ENCODE measurements around the gene BMAL1.

DNA sequence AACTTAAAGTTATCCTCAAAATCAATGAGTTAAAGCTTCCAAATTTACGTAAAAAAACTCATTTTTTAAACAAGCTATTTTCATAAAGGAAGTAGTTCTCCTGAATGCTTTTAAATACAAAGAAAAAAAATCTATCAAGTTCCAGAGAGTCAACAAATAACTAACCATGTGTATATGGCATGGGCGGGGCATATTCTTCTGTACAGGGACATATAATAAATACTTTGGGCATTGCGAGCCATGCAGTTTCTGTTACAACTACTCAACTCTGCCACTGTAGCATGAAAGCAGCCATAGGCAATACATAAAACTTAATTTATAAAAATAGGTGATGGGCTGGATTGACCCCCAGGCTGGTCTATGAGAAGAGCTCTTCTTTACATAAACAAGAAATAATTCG is 127.6 kb downstream of the BMAL1 start:
- TF ChIP-seq, protein P1, sequence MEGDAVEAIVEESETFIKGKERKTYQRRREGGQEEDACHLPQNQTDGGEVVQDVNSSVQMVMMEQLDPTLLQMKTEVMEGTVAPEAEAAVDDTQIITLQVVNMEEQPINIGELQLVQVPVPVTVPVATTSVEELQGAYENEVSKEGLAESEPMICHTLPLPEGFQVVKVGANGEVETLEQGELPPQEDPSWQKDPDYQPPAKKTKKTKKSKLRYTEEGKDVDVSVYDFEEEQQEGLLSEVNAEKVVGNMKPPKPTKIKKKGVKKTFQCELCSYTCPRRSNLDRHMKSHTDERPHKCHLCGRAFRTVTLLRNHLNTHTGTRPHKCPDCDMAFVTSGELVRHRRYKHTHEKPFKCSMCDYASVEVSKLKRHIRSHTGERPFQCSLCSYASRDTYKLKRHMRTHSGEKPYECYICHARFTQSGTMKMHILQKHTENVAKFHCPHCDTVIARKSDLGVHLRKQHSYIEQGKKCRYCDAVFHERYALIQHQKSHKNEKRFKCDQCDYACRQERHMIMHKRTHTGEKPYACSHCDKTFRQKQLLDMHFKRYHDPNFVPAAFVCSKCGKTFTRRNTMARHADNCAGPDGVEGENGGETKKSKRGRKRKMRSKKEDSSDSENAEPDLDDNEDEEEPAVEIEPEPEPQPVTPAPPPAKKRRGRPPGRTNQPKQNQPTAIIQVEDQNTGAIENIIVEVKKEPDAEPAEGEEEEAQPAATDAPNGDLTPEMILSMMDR (IDR thresholded peaks at IDR 0.05 in 8 of 11, conservative IDR thresholded peaks at IDR 0.05 in 3 of 11), result no peak
- TF ChIP-seq POLR2A (IDR thresholded peaks at IDR 0.05) (no peak), POLR2AphosphoS5 (IDR thresholded peaks at IDR 0.05) (no peak)
